ENCODE data around the gene CHFR. TPM values are rescaled to one million over a fixed set of nuclear protein-coding genes. Genes with fewer than 3 reads are reported as not detected.

The CHFR gene
- total RNA-seq, 1 experiment from 2014 or later, result 53.3 TPM

- Histone ChIP-seq H3K18ac (ENCODE audit: insufficient read length, low read depth, low read length) (no peak overlapping the region), H4K8ac (replicated peaks; ENCODE audit: insufficient read length, low read depth, low read length) (no peak overlapping the region), H3K79me2 (ENCODE audit: insufficient read depth, low read length) (no peaks in the 10 kb centered on the region), H3K4me1 (ENCODE audit: insufficient read depth, low read length) (no peaks in the 10 kb centered on the region), H3K27ac (ENCODE audit: insufficient read length, low read depth, low read length) (no peak overlapping the region), H3K56ac (ENCODE audit: insufficient read length, low read depth, low read length) (no peak overlapping the region), H3K79me1 (ENCODE audit: insufficient read depth, low read depth, low read length, poor library complexity, severe bottlenecking) (no peaks in the 10 kb centered on the region), H2BK120ac (ENCODE audit: low read depth, low read length, poor library complexity, severe bottlenecking) (no peak overlapping the region), H4K5ac (ENCODE audit: insufficient read length, low read depth, low read length) (no peak overlapping the region), H3K9ac (ENCODE audit: extremely low read depth, insufficient read length, low read length) (no peak overlapping the region), H3K14ac (ENCODE audit: insufficient read depth, low read length) (no peak overlapping the region), H2BK5ac (ENCODE audit: insufficient read length, low read length) (no peak overlapping the region), H3K27me3 (ENCODE audit: insufficient read depth, low read length) (no peaks in the 10 kb centered on the region), H2BK15ac (ENCODE audit: low read depth, low read length) (no peak overlapping the region), H4K91ac (ENCODE audit: insufficient read length, low read depth, low read length) (no peak overlapping the region), H2AK5ac (ENCODE audit: insufficient read length, low read length) (no peak overlapping the region), H3K9me3 (ENCODE audit: control insufficient read depth, low read depth, low read length) (no peaks in the 10 kb centered on the region), H3K4me2 (ENCODE audit: insufficient read depth, insufficient read length, low read length) (no peak overlapping the region), H3K4ac (ENCODE audit: low read depth, low read length) (no peak overlapping the region), H3K23ac (ENCODE audit: insufficient read length, low read depth, low read length) (no peak overlapping the region), H2AFZ (ENCODE audit: low read length) (no peak overlapping the region), H2BK12ac (ENCODE audit: insufficient read length, low read depth, low read length) (no peak overlapping the region), H3T11ph (ENCODE audit: low read length) (no peak overlapping the region), H3K23me2 (ENCODE audit: insufficient read length, low read depth, low read length, poor library complexity, severe bottlenecking) (no peaks in the 10 kb centered on the region), H2BK20ac (ENCODE audit: low read depth, low read length, poor library complexity, severe bottlenecking) (no peak overlapping the region), H4K20me1 (ENCODE audit: control insufficient read depth, insufficient read depth, insufficient read length) (no peaks in the 10 kb centered on the region)
- no peak for TF ChIP-seq CTCF (conservative IDR thresholded peaks at IDR 0.05)
- WGBS (ENCODE audit: extremely low coverage, insufficient read length, low lambda C conversion rate), result no CpG with 5 or more reads among the region's 21 CpGs
- H3K27ac Mint-ChIP-seq, result no peak overlapping the region
- H3K36me3 Mint-ChIP-seq (ENCODE audit: insufficient read depth in 1 of 3, low read depth in 3 of 3), result peaks cover 60 to 82% (median 80%) of the 10 kb centered on the region in 3 experiments
- no peaks in the 10 kb centered on the region; the same call in 1 of the 2 replicates for H3K27me3 Mint-ChIP-seq (ENCODE audit: low read depth)
- no peaks in the 10 kb centered on the region for H3K4me1 Mint-ChIP-seq
- H3K9me3 Mint-ChIP-seq, result peaks cover 14 to 18% of the 10 kb centered on the region in 2 experiments
- no peak overlapping the region for H3K4me3 Mint-ChIP-seq
- DNase-seq, result no peak
These were observed 73.2 kb downstream of the CHFR start for GRCh38 chr12:132814232-132814631.

Data from H9 (cell line).